HCT116 (cell line): ENCODE results near the gene NIT2. TPM values are rescaled to one million over a fixed set of nuclear protein-coding genes. Genes with fewer than 3 reads are reported as not detected.

Source experiments
- ATAC-seq: fragments of 200-7000 bp; cut with Tn5 transposase; 2 replicates; pipeline ENCODE4 v1.9.1; 2020; ENCODE audit warnings: mild to moderate bottlenecking, moderate library complexity
- BruUV-seq: library from RNA; stranded (reverse); fragments of 400-500 nt; replicated peaks from 2 replicates; lab custom pipeline; 2021; lab: Mats Ljungman, UMichigan
- CTCF ChIA-PET: fragments of 300-600 bp; sonication (Branson Sonifier 250); formaldehyde crosslinking; loops from one replicate; lab custom pipeline; 2021; ENCODE audit warnings: antibody characterized with exemption; lab: Charles Lee
- POLR2A ChIA-PET: fragments of 300-600, 350-600 bp; sonication (Branson Sonifier 250); formaldehyde crosslinking; loops from one replicate; lab custom pipeline; 2021; ENCODE audit warnings: antibody characterized with exemption; lab: Charles Lee
- RAD21 ChIA-PET, 2 experiments: fragments of 300-600 bp; sonication (Branson Sonifier 250); formaldehyde crosslinking; loops; one replicate each; lab custom pipeline; 2023; ENCODE audit warnings: low total read pairs in 2 of 2; ENCODE audit not compliant: uncharacterized antibody in 2 of 2, unreplicated experiment in 2 of 2, low non-redundant PET in 1 of 2; lab: Charles Lee
- DNase-seq: peaks from one replicate; pipeline ENCODE4 v3.0.0-alpha.2; 2010; ENCODE audit warnings: low read depth, low spot score
- H2AFZ ChIP-seq: fragments of 200-600 bp; shearing (Covaris generic), sonication (generic); 2 replicates; pipeline ENCODE4 v1.6.1; 2017; ENCODE audit warnings: low read depth, mixed run types, mixed read lengths, antibody characterized with exemption, low read length; ENCODE audit not compliant: poor library complexity, severe bottlenecking
- H3K27ac ChIP-seq: 2 replicates; pipeline ENCODE4 v1.5.1; 2012; ENCODE audit warnings: low read depth, low read length
- H3K27me3 ChIP-seq: fragments of 200-600 bp; sonication (generic); 2 replicates; pipeline ENCODE4 v1.6.1; 2016; ENCODE audit warnings: mixed run types, low read length, mixed read lengths; ENCODE audit not compliant: insufficient read depth
- H3K36me3 ChIP-seq, 2 experiments: fragments of 200-500 bp in 1 of 2; fragments of 200-600 bp in 1 of 2; sonication (Bioruptor generic) in 1 of 2; sonication (generic) in 1 of 2; 2 replicates each; pipeline versions ENCODE4 v1.5.1 to v1.6.1; 2014 to 2016; ENCODE audit warnings: low read length in 2 of 2, inconsistent platforms in 1 of 2, mixed read lengths in 1 of 2, mixed run types in 1 of 2; ENCODE audit not compliant: insufficient read depth in 2 of 2, control insufficient read depth in 1 of 2
- H3K4me1 ChIP-seq, 2 experiments: fragments of 200-600 bp in 1 of 2; sonication (generic) in 1 of 2; 2 replicates each; pipeline versions ENCODE4 v1.5.1 to v1.6.1; 2012 to 2017; ENCODE audit warnings: low read length in 2 of 2, inconsistent platforms in 1 of 2, mild to moderate bottlenecking in 1 of 2, mixed read lengths in 1 of 2, mixed run types in 1 of 2, moderate library complexity in 1 of 2; ENCODE audit not compliant: insufficient read depth in 2 of 2, control insufficient read depth in 1 of 2
- H3K4me2 ChIP-seq: fragments of 200-600 bp; sonication (generic); 2 replicates; pipeline ENCODE4 v1.6.1; 2017; ENCODE audit warnings: mixed run types, low read length, mixed read lengths
- H3K4me3 ChIP-seq, 2 experiments: fragments of 200-600 bp in 1 of 2; sonication (generic) in 1 of 2; replicated peaks in 1 of 2; 2 replicates each; pipeline ENCODE4 v1.5.1; 2011 to 2016; ENCODE audit warnings: low read length in 2 of 2, control low read depth in 1 of 2, low read depth in 1 of 2, mild to moderate bottlenecking in 1 of 2, mixed read lengths in 1 of 2, mixed run types in 1 of 2
- H3K79me2 ChIP-seq: fragments of 200-600 bp; sonication (generic); 2 replicates; pipeline ENCODE4 v1.6.1; 2017; ENCODE audit warnings: mild to moderate bottlenecking, mixed run types, low read length, moderate library complexity, mixed read lengths; ENCODE audit not compliant: insufficient read depth
- H3K9ac ChIP-seq: fragments of 200-600 bp; sonication (generic); 2 replicates; pipeline ENCODE4 v1.6.1; 2016; ENCODE audit warnings: low read length, mixed read lengths
- H3K9me2 ChIP-seq: fragments of 200-600 bp; sonication (generic), shearing (Covaris generic); 2 replicates; pipeline ENCODE4 v1.6.1; 2017; ENCODE audit warnings: mixed run types, mild to moderate bottlenecking, moderate library complexity; ENCODE audit not compliant: insufficient read depth
- H3K9me3 ChIP-seq, 2 experiments: fragments of 200-500 bp in 1 of 2; fragments of 200-600 bp in 1 of 2; sonication (Bioruptor generic) in 1 of 2; sonication (generic) in 1 of 2; 2 replicates each; pipeline ENCODE4 v1.6.1; 2014 to 2017; ENCODE audit warnings: low read length in 2 of 2, mixed read lengths in 2 of 2, inconsistent platforms in 1 of 2, low read depth in 1 of 2, mild to moderate bottlenecking in 1 of 2, mixed run types in 1 of 2, moderate library complexity in 1 of 2; ENCODE audit not compliant: control insufficient read depth in 1 of 2, insufficient read depth in 1 of 2
- H4K20me1 ChIP-seq: fragments of 200-600 bp; sonication (generic), shearing (Covaris generic); 2 replicates; pipeline ENCODE4 v1.6.1; 2017; ENCODE audit warnings: mixed run types, mild to moderate bottlenecking, moderate library complexity; ENCODE audit not compliant: insufficient read depth
- ATF3 ChIP-seq: IDR thresholded peaks from 2 replicates; pipeline ENCODE4 v1.6.1; 2012
- CBX3 ChIP-seq: IDR thresholded peaks from 2 replicates; pipeline ENCODE4 v1.6.1; 2012; ENCODE audit warnings: low read depth
- ELF1 ChIP-seq: IDR thresholded peaks from 2 replicates; pipeline ENCODE4 v1.6.1; 2012; ENCODE audit warnings: low read depth, borderline replicate concordance
- FOSL1 ChIP-seq: IDR thresholded peaks from 2 replicates; pipeline ENCODE4 v1.6.1; 2012; ENCODE audit warnings: low read depth
- MAX ChIP-seq: IDR thresholded peaks from 2 replicates; pipeline ENCODE4 v1.6.1; 2012
- POLR2A ChIP-seq: IDR thresholded peaks from 2 replicates; pipeline ENCODE4 v1.7.0; 2011; ENCODE audit warnings: borderline replicate concordance; ENCODE audit not compliant: insufficient read depth, insufficient read length; ENCODE audit errors: extremely low read depth
- RAD21 ChIP-seq: IDR thresholded peaks from 2 replicates; pipeline ENCODE4 v1.6.1; 2012; ENCODE audit warnings: low read depth, mild to moderate bottlenecking
- SIN3A ChIP-seq: IDR thresholded peaks from 2 replicates; pipeline ENCODE4 v1.6.1; 2012; ENCODE audit warnings: low read depth
- SP1 ChIP-seq: IDR thresholded peaks from 2 replicates; pipeline ENCODE4 v1.6.1; 2012; ENCODE audit warnings: low read depth
- ZNF274 ChIP-seq: fragments of 200-500 bp; sonication (Bioruptor generic); IDR thresholded peaks from 2 replicates; pipeline ENCODE4 v1.6.1; 2014; ENCODE audit warnings: mild to moderate bottlenecking, low read depth, low read length, inconsistent platforms
- intact Hi-C: fragments of 100-400 bp; cut with micrococcal nuclease; formaldehyde crosslinking; loops from 2 replicates; pipeline ENCODE4 v1.10.0; 2022
- total RNA-seq: library from RNA; stranded (reverse); gene quantifications from one replicate; pipeline ENCODE4 v1.2.1, GENCODE V29; 2021; ENCODE audit not compliant: unreplicated experiment

The NIT2 gene
- total RNA-seq, 1 experiment from 2014 or later = 44.7 TPM

- TF ChIP-seq ZNF274 (no peak), RAD21 (no peak), SIN3A (0 out of 2 replicates have a peak, but pooled peaks have one; percentile 34), POLR2A (peak; percentile 89), ATF3 (no peak), MAX (peak; percentile 51)
These were observed at the start of gene NIT2 (continued) for GRCh38 chr3:100334488-100335351.

- Histone ChIP-seq H3K9me2 (no peaks in the 10 kb centered on the region), H3K9ac (no peak overlapping the region), H3K27ac (no peak overlapping the region), H3K36me3 (no peaks in the 10 kb centered on the region), H3K4me2 (no peak overlapping the region), H2AFZ (no peak overlapping the region), H3K4me1 (no peaks in the 10 kb centered on the region), H4K20me1 (no peaks in the 10 kb centered on the region), H3K4me3 (no peak overlapping the region), H3K27me3 (no peaks in the 10 kb centered on the region), H3K9me3 (no peaks in the 10 kb centered on the region), H3K79me2 (no peaks in the 10 kb centered on the region)
- ATAC-seq (no peak), DNase-seq (no peak)
- no peak for TF ChIP-seq FOSL1
- TF ChIP-seq SP1 = no peak
- no peak for TF ChIP-seq SIN3A
- TF ChIP-seq CBX3 = no peak
- TF ChIP-seq ELF1 = no peak
- RAD21 ChIA-PET = no interaction called here
- POLR2A ChIA-PET = no interaction called here
- intact Hi-C loops = no loop called here
- no TSS peak for BruUV-seq
- CTCF ChIA-PET = no interaction called here
These were observed 46.2 kb upstream of the NIT2 start for GRCh38 chr3:100288288-100288894.
